Measurements from ENCODE around the gene ADAM33.

- TF ChIP-seq POLR2A (IDR thresholded peaks at IDR 0.05; ENCODE audit: low read depth, low read length) (no peak), PAX5 (IDR thresholded peaks at IDR 0.05; ENCODE audit: insufficient read depth, low read length, severe bottlenecking) (no peak)
Observed at GRCh38 chr20:3669710-3670367, 12.0 kb downstream of the ADAM33 start.

Measured in GM12891 (cell line).